ENCODE results near the gene TTC19.
A peak's percentile ranks its signal among the peaks of the same experiment; 100 is the strongest.

The TTC19 gene, protein sequence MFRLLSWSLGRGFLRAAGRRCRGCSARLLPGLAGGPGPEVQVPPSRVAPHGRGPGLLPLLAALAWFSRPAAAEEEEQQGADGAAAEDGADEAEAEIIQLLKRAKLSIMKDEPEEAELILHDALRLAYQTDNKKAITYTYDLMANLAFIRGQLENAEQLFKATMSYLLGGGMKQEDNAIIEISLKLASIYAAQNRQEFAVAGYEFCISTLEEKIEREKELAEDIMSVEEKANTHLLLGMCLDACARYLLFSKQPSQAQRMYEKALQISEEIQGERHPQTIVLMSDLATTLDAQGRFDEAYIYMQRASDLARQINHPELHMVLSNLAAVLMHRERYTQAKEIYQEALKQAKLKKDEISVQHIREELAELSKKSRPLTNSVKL

DNA sequence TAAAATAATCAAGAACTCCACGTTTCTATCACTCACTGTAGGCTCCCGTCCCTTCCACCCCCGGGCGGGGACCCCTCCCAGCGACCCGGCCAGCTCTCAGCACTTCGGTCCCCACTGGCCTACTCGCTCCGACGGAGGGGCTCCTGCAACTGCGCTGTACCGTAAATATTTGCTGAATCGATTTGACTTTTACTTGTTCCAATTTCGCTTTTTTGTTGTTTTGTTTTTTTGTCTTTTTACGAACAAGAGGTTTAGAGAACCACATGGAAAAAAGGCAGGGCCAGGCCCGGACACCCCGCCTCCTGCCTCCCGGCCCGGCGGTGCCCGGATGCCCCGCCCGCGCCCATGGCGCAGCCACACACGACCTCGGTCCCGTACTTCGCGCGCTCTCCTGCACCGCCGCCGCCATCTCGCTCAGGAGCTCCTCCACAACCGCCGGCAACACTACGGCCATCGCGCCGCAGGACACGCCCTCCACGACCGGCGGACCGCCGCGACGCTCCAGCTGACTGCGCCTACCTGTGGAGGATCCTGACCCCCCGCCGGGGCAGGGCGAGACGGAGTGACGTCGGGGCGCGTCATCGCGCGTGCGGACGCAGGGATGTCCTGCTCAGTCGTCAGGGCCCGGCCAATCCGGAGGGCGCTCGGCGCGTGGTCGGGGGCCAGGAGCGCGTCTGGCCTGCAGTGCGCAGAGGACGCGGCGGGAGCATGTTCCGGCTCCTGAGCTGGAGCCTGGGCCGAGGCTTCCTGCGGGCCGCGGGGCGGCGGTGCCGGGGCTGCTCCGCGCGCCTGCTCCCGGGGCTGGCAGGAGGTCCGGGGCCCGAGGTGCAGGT lies at the start of gene TTC19, which contains the start of gene ZSWIM7:
TTC19 (plus strand) TSS at position 684 of the 833 bp plus-strand sequence; CDS start at position 709, 25 bp downstream.
ZSWIM7 (minus strand) TSS at position 564 of the 833 bp plus-strand sequence; CDS start at position 454, 110 bp downstream.
- TF ChIP-seq ZFX (IDR thresholded peaks at IDR 0.05; ENCODE audit: borderline replicate concordance), result no peak
- TF ChIP-seq, protein P1, sequence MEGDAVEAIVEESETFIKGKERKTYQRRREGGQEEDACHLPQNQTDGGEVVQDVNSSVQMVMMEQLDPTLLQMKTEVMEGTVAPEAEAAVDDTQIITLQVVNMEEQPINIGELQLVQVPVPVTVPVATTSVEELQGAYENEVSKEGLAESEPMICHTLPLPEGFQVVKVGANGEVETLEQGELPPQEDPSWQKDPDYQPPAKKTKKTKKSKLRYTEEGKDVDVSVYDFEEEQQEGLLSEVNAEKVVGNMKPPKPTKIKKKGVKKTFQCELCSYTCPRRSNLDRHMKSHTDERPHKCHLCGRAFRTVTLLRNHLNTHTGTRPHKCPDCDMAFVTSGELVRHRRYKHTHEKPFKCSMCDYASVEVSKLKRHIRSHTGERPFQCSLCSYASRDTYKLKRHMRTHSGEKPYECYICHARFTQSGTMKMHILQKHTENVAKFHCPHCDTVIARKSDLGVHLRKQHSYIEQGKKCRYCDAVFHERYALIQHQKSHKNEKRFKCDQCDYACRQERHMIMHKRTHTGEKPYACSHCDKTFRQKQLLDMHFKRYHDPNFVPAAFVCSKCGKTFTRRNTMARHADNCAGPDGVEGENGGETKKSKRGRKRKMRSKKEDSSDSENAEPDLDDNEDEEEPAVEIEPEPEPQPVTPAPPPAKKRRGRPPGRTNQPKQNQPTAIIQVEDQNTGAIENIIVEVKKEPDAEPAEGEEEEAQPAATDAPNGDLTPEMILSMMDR (IDR thresholded peaks at IDR 0.05), result no peak
- H3K27ac ChIP-seq, result peak within 1 kb of the TSS; percentile 94

DNA sequence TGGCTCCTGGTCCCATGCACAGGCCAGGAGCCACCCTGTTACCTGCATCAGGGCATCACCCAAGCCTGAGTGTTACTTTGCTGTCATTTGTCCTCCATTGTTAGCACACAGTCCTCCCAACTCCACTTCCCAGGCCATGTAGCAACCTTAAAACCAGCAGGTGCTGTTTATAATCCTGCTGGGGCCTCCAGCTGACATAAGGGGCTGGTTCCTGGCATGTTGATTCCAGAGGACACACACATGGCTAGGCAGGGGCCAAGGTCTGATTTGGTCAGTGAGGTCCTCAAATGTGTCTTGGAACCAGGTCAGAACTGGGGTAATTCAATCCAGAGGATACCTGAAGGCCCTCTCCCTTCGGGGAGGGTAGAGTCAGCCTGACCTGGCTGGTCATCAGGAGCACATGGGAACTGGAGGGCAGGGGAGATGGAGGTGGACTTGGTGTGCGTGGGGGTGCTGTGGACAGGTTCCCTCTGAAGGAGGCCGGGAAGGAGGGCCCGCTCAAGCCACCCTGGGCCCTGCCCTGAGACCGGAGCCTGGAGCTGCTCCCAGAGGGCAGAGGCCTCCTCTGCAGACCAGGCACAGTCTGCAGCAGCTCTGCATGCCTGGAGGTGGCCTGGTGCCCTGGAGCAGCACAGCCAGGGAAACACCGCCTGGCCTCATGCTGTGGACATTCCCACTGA lies 48.1 kb upstream of the TTC19 start:
- no peak overlapping the region for H3K27ac ChIP-seq
- no peak for TF ChIP-seq ZFX (IDR thresholded peaks at IDR 0.05; ENCODE audit: borderline replicate concordance)
- TF ChIP-seq, protein P1 (IDR thresholded peaks at IDR 0.05), result no peak

DNA sequence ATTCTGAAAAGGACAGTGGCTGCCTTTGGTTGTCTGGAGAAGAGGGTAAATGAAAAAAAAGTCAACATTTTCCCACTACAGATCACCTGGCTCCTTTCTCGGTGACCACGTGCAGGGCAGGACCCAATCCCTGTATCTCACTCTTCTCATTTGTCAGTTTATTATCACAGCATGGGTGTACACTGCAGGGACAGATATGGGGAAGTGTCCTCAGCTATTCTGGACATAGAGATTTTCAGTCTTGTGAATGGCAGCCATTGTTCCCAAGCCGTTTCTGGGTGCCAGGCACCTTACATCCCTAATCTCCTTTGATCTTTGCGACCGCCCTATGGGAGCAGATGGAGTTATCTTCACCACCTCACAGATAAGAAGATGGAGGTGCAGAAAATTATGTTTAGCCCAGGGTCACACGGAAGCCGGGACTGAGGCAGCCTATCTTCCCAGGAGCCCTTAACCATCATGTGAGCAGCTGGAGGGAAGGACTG lies 47.5 kb upstream of the TTC19 start:
- TF ChIP-seq, protein P1 (IDR thresholded peaks at IDR 0.05), result no peak
- TF ChIP-seq ZFX (IDR thresholded peaks at IDR 0.05; ENCODE audit: borderline replicate concordance), result no peak
- no peak overlapping the region for H3K27ac ChIP-seq

DNA sequence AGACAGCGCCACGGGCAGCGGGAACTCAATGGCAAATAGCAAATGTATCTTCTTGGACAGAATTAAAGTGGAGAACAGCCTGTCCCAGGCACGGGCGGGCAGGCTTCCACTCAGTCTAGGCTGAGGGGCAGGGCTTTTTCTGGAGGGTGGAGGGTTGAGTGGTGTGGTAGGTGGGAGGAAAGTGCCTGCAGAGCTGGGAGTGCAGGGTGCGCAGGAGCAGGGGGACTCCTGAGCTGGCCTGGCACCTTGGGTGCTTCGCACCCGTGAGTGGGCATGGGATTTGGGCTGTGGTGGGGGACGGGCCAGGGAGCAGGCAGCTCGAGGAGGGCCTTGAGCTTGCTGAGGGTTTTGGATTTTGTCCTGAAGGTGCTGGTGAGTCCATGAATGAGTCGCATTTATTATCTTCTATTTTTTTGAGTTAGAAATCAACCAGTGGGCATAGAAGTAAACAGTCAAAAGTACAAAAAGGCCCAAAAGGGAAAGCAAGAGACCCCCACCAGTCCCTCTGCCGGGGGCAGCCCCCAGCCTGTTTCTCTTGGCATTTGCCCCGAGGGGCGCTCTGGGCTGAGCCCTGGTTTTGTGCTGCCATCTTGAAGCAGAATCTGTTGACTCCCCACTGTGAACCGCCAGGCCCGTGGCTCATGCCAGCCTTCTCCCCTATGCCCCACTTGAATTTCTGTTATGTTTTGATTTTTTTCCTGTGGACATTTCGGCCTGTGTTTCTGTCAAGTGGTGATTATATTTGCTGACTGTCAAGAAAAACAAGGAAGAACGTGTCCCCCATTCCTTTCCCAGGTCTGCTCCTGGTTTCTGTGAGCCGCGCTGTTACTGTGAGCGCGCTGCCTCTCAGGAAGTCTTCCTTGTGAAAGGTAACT lies 46.5 kb upstream of the TTC19 start:
- TF ChIP-seq ZFX (IDR thresholded peaks at IDR 0.05; ENCODE audit: borderline replicate concordance), result no peak
- TF ChIP-seq, protein P1 (IDR thresholded peaks at IDR 0.05), result no peak
- H3K27ac ChIP-seq, result no peak overlapping the region

DNA sequence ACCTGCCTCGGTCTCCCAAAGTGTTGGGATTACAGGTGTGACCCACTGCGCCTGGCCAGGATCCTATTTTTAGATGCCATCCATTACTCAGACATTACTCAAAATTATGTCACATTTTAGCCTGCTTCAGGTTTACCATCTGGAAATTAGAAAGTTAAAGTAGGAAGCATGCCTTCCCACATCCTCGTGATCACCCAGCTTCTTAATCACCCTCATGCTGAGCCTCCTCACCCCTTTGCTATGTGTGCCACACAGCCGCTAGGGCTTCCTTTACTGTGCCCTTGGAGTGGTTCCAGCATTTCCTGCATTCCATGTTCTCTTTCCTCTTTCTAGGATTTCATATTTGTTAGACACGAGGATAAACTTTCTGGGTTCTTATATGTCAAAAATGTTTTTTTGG lies 45.4 kb upstream of the TTC19 start:
- no peak overlapping the region for H3K27ac ChIP-seq
- TF ChIP-seq ZFX (IDR thresholded peaks at IDR 0.05; ENCODE audit: borderline replicate concordance), result no peak
- TF ChIP-seq, protein P1 (IDR thresholded peaks at IDR 0.05), result no peak

DNA sequence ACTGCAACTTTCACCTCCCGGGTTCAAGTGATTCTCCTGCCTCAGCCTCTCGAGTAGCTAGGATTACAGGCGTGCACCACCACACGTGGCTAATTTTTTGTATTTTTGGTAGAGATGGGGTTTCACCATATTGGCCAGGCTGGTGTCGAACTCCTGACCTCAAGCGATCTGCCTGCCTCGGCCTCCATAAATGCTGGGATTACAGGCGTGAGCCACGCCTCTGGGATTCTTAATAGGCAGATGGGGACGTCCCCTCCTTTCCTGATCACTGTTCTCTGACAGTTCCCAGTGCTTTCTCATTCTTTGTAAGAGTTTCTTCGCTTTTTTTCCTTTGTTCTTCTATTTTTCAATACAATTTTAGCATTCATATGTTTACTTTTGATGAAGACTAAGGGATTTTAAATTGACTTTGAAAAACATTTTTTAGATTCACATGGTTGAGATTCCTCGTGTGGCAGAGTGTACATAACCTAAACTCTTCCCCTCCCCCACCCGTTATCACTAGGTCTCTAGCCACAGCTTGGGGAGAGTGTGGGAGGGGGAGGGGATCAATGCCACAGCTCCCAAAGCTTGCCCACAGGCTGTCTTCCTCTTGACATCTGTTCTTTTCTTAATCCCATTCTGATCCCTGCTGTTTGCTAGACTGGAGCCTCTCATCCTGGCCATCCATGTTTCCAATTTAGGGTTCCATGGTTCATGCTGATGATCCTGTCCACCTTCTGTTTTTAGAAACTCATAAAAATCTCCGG lies 43.7 kb upstream of the TTC19 start:
- no peak for TF ChIP-seq ZFX (IDR thresholded peaks at IDR 0.05; ENCODE audit: borderline replicate concordance)
- TF ChIP-seq, protein P1 (IDR thresholded peaks at IDR 0.05), result no peak
- no peak overlapping the region for H3K27ac ChIP-seq
